ENCODE data around the gene ENO4.

DNA sequence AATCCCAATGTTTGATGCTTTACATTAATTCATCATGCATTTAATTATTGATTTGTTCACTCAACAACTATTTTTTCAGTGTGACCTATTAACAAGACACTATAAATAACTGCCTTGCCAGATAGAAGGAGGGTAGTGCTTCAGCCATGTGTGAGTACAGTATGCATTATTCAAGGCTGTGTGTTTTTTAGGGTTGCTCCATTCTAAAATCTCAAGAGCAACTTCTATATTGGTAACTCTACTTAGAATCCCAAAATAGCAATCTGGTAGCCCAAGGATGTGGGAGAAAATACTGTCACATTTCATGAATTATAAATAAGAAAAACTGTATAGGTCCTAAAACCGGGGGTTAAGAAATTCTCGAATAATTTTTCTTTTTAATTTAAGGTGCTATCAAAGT lies 69.9 kb downstream of the ENO4 start:
- TF ChIP-seq, protein P1, sequence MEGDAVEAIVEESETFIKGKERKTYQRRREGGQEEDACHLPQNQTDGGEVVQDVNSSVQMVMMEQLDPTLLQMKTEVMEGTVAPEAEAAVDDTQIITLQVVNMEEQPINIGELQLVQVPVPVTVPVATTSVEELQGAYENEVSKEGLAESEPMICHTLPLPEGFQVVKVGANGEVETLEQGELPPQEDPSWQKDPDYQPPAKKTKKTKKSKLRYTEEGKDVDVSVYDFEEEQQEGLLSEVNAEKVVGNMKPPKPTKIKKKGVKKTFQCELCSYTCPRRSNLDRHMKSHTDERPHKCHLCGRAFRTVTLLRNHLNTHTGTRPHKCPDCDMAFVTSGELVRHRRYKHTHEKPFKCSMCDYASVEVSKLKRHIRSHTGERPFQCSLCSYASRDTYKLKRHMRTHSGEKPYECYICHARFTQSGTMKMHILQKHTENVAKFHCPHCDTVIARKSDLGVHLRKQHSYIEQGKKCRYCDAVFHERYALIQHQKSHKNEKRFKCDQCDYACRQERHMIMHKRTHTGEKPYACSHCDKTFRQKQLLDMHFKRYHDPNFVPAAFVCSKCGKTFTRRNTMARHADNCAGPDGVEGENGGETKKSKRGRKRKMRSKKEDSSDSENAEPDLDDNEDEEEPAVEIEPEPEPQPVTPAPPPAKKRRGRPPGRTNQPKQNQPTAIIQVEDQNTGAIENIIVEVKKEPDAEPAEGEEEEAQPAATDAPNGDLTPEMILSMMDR (IDR thresholded peaks at IDR 0.05): no peak
- TF ChIP-seq POLR2A (IDR thresholded peaks at IDR 0.05): no peak
